ENCODE results near the gene MYOZ3.

Gene MYOZ3

GRCh38 chr5:150642567-150642927 is 18.5 kb upstream of the MYOZ3 start:
- H2BK5ac ChIP-seq (ENCODE audit: low read length) = no peak overlapping the region
- H3K4me2 ChIP-seq (ENCODE audit: low read length) = no peak overlapping the region
- H2AK5ac ChIP-seq (ENCODE audit: low read length) = no peak overlapping the region
- H3K79me2 ChIP-seq (ENCODE audit: control insufficient read depth, insufficient read depth, low read length) = no peaks in the 10 kb centered on the region
- peak overlapping the region; percentile 25 for H3K4ac ChIP-seq (ENCODE audit: low read depth, low read length)
- no peak overlapping the region for H3K56ac ChIP-seq (ENCODE audit: low read length)
- H3K9ac ChIP-seq (ENCODE audit: low read length) = no peak overlapping the region
- peak overlapping the region; percentile 25 for H3K18ac ChIP-seq (ENCODE audit: low read length)
- peaks cover 22% of the 10 kb centered on the region for H3K4me1 ChIP-seq (ENCODE audit: control insufficient read depth, low read depth, low read length)
- no peaks in the 10 kb centered on the region for H3K79me1 ChIP-seq (ENCODE audit: low read length)
- no peak overlapping the region for H2BK15ac ChIP-seq (replicated peaks; ENCODE audit: low read depth)
- H3K23ac ChIP-seq (ENCODE audit: low read length) = no peak overlapping the region
- H2BK120ac ChIP-seq (ENCODE audit: low read depth, low read length) = no peak overlapping the region
- no peak overlapping the region for H3K4me3 ChIP-seq (ENCODE audit: low read length)
- no peak overlapping the region for H4K5ac ChIP-seq (ENCODE audit: low read length)
- no peaks in the 10 kb centered on the region for H3K36me3 ChIP-seq (ENCODE audit: control insufficient read depth, insufficient read depth, low read length)
- no peak overlapping the region for H3K27ac ChIP-seq (ENCODE audit: low read depth, low read length)
- H4K8ac ChIP-seq (ENCODE audit: low read depth, low read length) = no peak overlapping the region
- no peaks in the 10 kb centered on the region for H3K27me3 ChIP-seq (ENCODE audit: insufficient read depth, low read length, poor library complexity)
- no CpG with 5 or more reads among the region's 5 CpGs for WGBS (ENCODE audit: extremely low coverage, insufficient coverage, low lambda C conversion rate)
- peak; percentile 87 for DNase-seq

GRCh38 chr5:150642991-150643710 is 17.9 kb upstream of the MYOZ3 start:
- no CpG with 5 or more reads among the region's 12 CpGs for WGBS (ENCODE audit: extremely low coverage, insufficient coverage, low lambda C conversion rate)
- H3K18ac ChIP-seq (ENCODE audit: low read length) = no peak overlapping the region
- no peak overlapping the region for H3K4ac ChIP-seq (ENCODE audit: low read depth, low read length)
- H2BK120ac ChIP-seq (ENCODE audit: low read depth, low read length) = no peak overlapping the region
- H2BK5ac ChIP-seq (ENCODE audit: low read length) = no peak overlapping the region
- no peak overlapping the region for H3K9ac ChIP-seq (ENCODE audit: low read length)
- no peak overlapping the region for H3K4me2 ChIP-seq (ENCODE audit: low read length)
- H3K56ac ChIP-seq (ENCODE audit: low read length) = no peak overlapping the region
- H3K79me2 ChIP-seq (ENCODE audit: control insufficient read depth, insufficient read depth, low read length) = no peaks in the 10 kb centered on the region
- H4K8ac ChIP-seq (ENCODE audit: low read depth, low read length) = no peak overlapping the region
- H3K36me3 ChIP-seq (ENCODE audit: control insufficient read depth, insufficient read depth, low read length) = no peaks in the 10 kb centered on the region
- H3K4me3 ChIP-seq (ENCODE audit: low read length) = no peak overlapping the region
- H2AK5ac ChIP-seq (ENCODE audit: low read length) = no peak overlapping the region
- no peak for DNase-seq
- H3K27me3 ChIP-seq (ENCODE audit: insufficient read depth, low read length, poor library complexity) = no peaks in the 10 kb centered on the region
- H3K27ac ChIP-seq (ENCODE audit: low read depth, low read length) = no peak overlapping the region
- H3K79me1 ChIP-seq (ENCODE audit: low read length) = no peaks in the 10 kb centered on the region
- no peak overlapping the region for H3K23ac ChIP-seq (ENCODE audit: low read length)
- no peak overlapping the region for H4K5ac ChIP-seq (ENCODE audit: low read length)
- H3K4me1 ChIP-seq (ENCODE audit: control insufficient read depth, low read depth, low read length) = peaks cover 22% of the 10 kb centered on the region
- H2BK15ac ChIP-seq (replicated peaks; ENCODE audit: low read depth) = no peak overlapping the region

GRCh38 chr5:150644058-150644457 is 17.0 kb upstream of the MYOZ3 start:
- no peaks in the 10 kb centered on the region for H3K79me2 ChIP-seq (ENCODE audit: control insufficient read depth, insufficient read depth, low read length)
- DNase-seq = peak; percentile 94
- H2BK15ac ChIP-seq (replicated peaks; ENCODE audit: low read depth) = no peak overlapping the region
- no peak overlapping the region for H3K56ac ChIP-seq (ENCODE audit: low read length)
- no peak overlapping the region for H2BK5ac ChIP-seq (ENCODE audit: low read length)
- no peak overlapping the region for H3K23ac ChIP-seq (ENCODE audit: low read length)
- H3K18ac ChIP-seq (ENCODE audit: low read length) = peak overlapping the region; percentile 0
- no peak overlapping the region for H2AK5ac ChIP-seq (ENCODE audit: low read length)
- H3K36me3 ChIP-seq (ENCODE audit: control insufficient read depth, insufficient read depth, low read length) = no peaks in the 10 kb centered on the region
- no peak overlapping the region for H4K5ac ChIP-seq (ENCODE audit: low read length)
- H3K4me2 ChIP-seq (ENCODE audit: low read length) = no peak overlapping the region
- no peak overlapping the region for H3K4me3 ChIP-seq (ENCODE audit: low read length)
- H3K4ac ChIP-seq (ENCODE audit: low read depth, low read length) = no peak overlapping the region
- H3K27me3 ChIP-seq (ENCODE audit: insufficient read depth, low read length, poor library complexity) = no peaks in the 10 kb centered on the region
- H4K8ac ChIP-seq (ENCODE audit: low read depth, low read length) = no peak overlapping the region
- no CpG with 5 or more reads among the region's 5 CpGs for WGBS (ENCODE audit: extremely low coverage, insufficient coverage, low lambda C conversion rate)
- no peak overlapping the region for H2BK120ac ChIP-seq (ENCODE audit: low read depth, low read length)
- H3K79me1 ChIP-seq (ENCODE audit: low read length) = no peaks in the 10 kb centered on the region
- H3K27ac ChIP-seq (ENCODE audit: low read depth, low read length) = peak overlapping the region; percentile 15
- peaks cover 22% of the 10 kb centered on the region for H3K4me1 ChIP-seq (ENCODE audit: control insufficient read depth, low read depth, low read length)
- no peak overlapping the region for H3K9ac ChIP-seq (ENCODE audit: low read length)

GRCh38 chr5:150644514-150644913 is 16.5 kb upstream of the MYOZ3 start:
- no peak for DNase-seq
- Histone ChIP-seq H4K5ac (ENCODE audit: low read length) (no peak overlapping the region), H3K4me1 (ENCODE audit: control insufficient read depth, low read depth, low read length) (peaks cover 22% of the 10 kb centered on the region), H2AK5ac (ENCODE audit: low read length) (no peak overlapping the region), H3K56ac (ENCODE audit: low read length) (peak overlapping the region; percentile 25), H3K4ac (ENCODE audit: low read depth, low read length) (no peak overlapping the region), H3K4me3 (ENCODE audit: low read length) (no peak overlapping the region), H3K9ac (ENCODE audit: low read length) (no peak overlapping the region), H2BK5ac (ENCODE audit: low read length) (no peak overlapping the region), H3K18ac (ENCODE audit: low read length) (peak overlapping the region; percentile 0), H3K36me3 (ENCODE audit: control insufficient read depth, insufficient read depth, low read length) (no peaks in the 10 kb centered on the region), H3K79me1 (ENCODE audit: low read length) (no peaks in the 10 kb centered on the region), H3K79me2 (ENCODE audit: control insufficient read depth, insufficient read depth, low read length) (no peaks in the 10 kb centered on the region), H3K27me3 (ENCODE audit: insufficient read depth, low read length, poor library complexity) (no peaks in the 10 kb centered on the region), H4K8ac (ENCODE audit: low read depth, low read length) (no peak overlapping the region), H3K23ac (ENCODE audit: low read length) (no peak overlapping the region), H3K27ac (ENCODE audit: low read depth, low read length) (peak overlapping the region; percentile 15), H3K4me2 (ENCODE audit: low read length) (no peak overlapping the region), H2BK15ac (replicated peaks; ENCODE audit: low read depth) (no peak overlapping the region), H2BK120ac (ENCODE audit: low read depth, low read length) (no peak overlapping the region)
- WGBS (ENCODE audit: extremely low coverage, insufficient coverage, low lambda C conversion rate) = no CpG with 5 or more reads among the region's 2 CpGs

DNA sequence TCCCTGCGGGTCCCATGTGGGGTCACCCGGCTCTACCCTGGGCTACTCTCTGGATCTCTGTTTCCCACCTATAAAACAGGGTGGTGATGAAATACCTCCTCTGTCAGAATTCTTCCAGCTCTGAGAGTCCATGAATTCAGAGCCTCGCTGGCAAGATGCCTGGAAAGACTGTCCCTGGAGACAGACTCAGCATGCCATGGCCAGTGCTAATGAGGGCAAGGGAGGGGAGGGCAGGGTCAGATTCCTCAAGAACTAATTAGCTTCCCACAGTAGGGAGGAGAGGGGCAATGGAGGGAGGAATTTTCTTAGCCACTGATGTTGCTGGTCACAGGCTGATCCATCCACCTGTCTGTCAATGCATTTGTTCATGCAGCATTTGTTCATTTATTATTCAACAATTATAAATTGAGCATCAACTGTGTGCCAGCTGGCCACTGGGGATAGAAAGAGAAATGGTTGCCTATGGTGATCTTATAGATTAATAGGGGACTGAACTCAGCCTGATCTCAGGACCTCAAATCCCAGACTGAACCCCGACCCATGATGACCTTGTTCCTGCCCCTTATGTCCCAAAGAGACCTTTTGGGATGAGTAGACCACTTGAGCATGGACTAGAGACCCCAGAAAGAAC is 15.9 kb upstream of the MYOZ3 start:
- Histone ChIP-seq H3K9ac (ENCODE audit: low read length) (no peak overlapping the region), H3K27ac (ENCODE audit: low read depth, low read length) (no peak overlapping the region), H3K4me1 (ENCODE audit: control insufficient read depth, low read depth, low read length) (peaks cover 22% of the 10 kb centered on the region), H3K27me3 (ENCODE audit: insufficient read depth, low read length, poor library complexity) (no peaks in the 10 kb centered on the region), H2BK5ac (ENCODE audit: low read length) (no peak overlapping the region), H3K4ac (ENCODE audit: low read depth, low read length) (no peak overlapping the region), H3K4me3 (ENCODE audit: low read length) (no peak overlapping the region), H3K18ac (ENCODE audit: low read length) (peak overlapping the region; percentile 0), H2AK5ac (ENCODE audit: low read length) (no peak overlapping the region), H3K23ac (ENCODE audit: low read length) (no peak overlapping the region), H3K4me2 (ENCODE audit: low read length) (no peak overlapping the region), H2BK15ac (replicated peaks; ENCODE audit: low read depth) (no peak overlapping the region), H4K5ac (ENCODE audit: low read length) (no peak overlapping the region), H3K79me2 (ENCODE audit: control insufficient read depth, insufficient read depth, low read length) (no peaks in the 10 kb centered on the region), H3K79me1 (ENCODE audit: low read length) (no peaks in the 10 kb centered on the region), H3K56ac (ENCODE audit: low read length) (peak overlapping the region; percentile 25), H2BK120ac (ENCODE audit: low read depth, low read length) (no peak overlapping the region), H3K36me3 (ENCODE audit: control insufficient read depth, insufficient read depth, low read length) (no peaks in the 10 kb centered on the region), H4K8ac (ENCODE audit: low read depth, low read length) (no peak overlapping the region)
- DNase-seq = peak; percentile 82
- WGBS (ENCODE audit: extremely low coverage, insufficient coverage, low lambda C conversion rate) = no CpG with 5 or more reads among the region's 4 CpGs

Measured in mesendoderm (in vitro differentiated cells).